ENCODE results near the gene LBR.

LBR gene

GRCh38 chr1:225446595-225446960 lies 18.7 kb upstream of the LBR start:
- no peak for DNase-seq (ENCODE audit: low read depth in 2 of 2)

GRCh38 chr1:225445639-225446594 lies 18.1 kb upstream of the LBR start:
- DNase-seq (ENCODE audit: low read depth in 2 of 2) = no peak

- DNase-seq (ENCODE audit: low read depth in 2 of 2) = no peak
Measured at GRCh38 chr1:225442123-225442505, 14.3 kb upstream of the LBR start.

- no peak for DNase-seq (ENCODE audit: low read depth in 2 of 2)
Measured at GRCh38 chr1:225441314-225442122, 13.7 kb upstream of the LBR start.

- DNase-seq (ENCODE audit: low read depth in 2 of 2) = no peak
Measured at GRCh38 chr1:225440380-225441221, 12.8 kb upstream of the LBR start.

- DNase-seq (ENCODE audit: low read depth in 2 of 2) = no peak
Measured at GRCh38 chr1:225437710-225438437, 10.0 kb upstream of the LBR start.

GRCh38 chr1:225435957-225436392 lies 8.1 kb upstream of the LBR start:
- DNase-seq (ENCODE audit: low read depth in 2 of 2) = no peak

GRCh38 chr1:225435487-225435886 lies 7.6 kb upstream of the LBR start:
- DNase-seq (ENCODE audit: low read depth in 2 of 2) = no peak

- no peak for DNase-seq (ENCODE audit: low read depth in 2 of 2)
Measured at GRCh38 chr1:225435076-225435475, 7.2 kb upstream of the LBR start.

GRCh38 chr1:225434046-225434445 lies 6.2 kb upstream of the LBR start:
- no peak for DNase-seq (ENCODE audit: low read depth in 2 of 2)

GRCh38 chr1:225431081-225431863 lies 3.4 kb upstream of the LBR start:
- no peak for DNase-seq (ENCODE audit: low read depth in 2 of 2)

- no peak for DNase-seq (ENCODE audit: low read depth in 2 of 2)
Measured at GRCh38 chr1:225430301-225430700, 2.5 kb upstream of the LBR start.

- DNase-seq (ENCODE audit: low read depth in 2 of 2) = no peak
Measured at GRCh38 chr1:225428881-225429455, 1.1 kb upstream of the LBR start.

GRCh38 chr1:225428068-225428880 lies 436 bp upstream of the LBR start:
- peak; percentile 67 to 70 for DNase-seq (ENCODE audit: low read depth in 2 of 2)

GRCh38 chr1:225426395-225427234 lies 1.2 kb downstream of the LBR start:
- DNase-seq (ENCODE audit: low read depth in 2 of 2) = no peak

- peak in 1 of 2 experiments; percentile 25 for DNase-seq (ENCODE audit: low read depth in 2 of 2)
Measured at GRCh38 chr1:225425201-225425786, 2.5 kb downstream of the LBR start.

GRCh38 chr1:225424562-225425200 lies 3.2 kb downstream of the LBR start:
- peak in 1 of 2 experiments; percentile 23 for DNase-seq (ENCODE audit: low read depth in 2 of 2)
